Astrocyte of the cerebellum (primary cell): Measurements from ENCODE around the gene KIFC1.
A peak's percentile ranks its signal among the peaks of the same experiment; 100 is the strongest.

Source experiments
- DNase-seq: peaks from one replicate; pipeline ENCODE4 v3.0.0-alpha.2; 2011; ENCODE audit warnings: low read depth
- H3K4me3 ChIP-seq: 2 replicates; pipeline ENCODE4 v1.5.1; 2011; ENCODE audit warnings: mild to moderate bottlenecking, low read depth, low read length, moderate library complexity
- CTCF ChIP-seq: IDR thresholded peaks from 2 replicates; pipeline ENCODE4 v1.5.1; 2012; ENCODE audit warnings: low read length, low read depth, moderate library complexity, mild to moderate bottlenecking; ENCODE audit errors: missing control alignments
- in situ Hi-C: cut with HindIII; loops from 2 replicates; pipeline ENCODE4 v1.10.0; 2017; ENCODE audit warnings: low sequenced_read_pairs

The KIFC1 gene

GRCh38 chr6:33418690-33419291 is 27.2 kb downstream of the KIFC1 start:
- in situ Hi-C loops = no loop called here
- no peak for TF ChIP-seq CTCF
- H3K4me3 ChIP-seq = peak overlapping the region; percentile 29
- no peak for DNase-seq

DNA sequence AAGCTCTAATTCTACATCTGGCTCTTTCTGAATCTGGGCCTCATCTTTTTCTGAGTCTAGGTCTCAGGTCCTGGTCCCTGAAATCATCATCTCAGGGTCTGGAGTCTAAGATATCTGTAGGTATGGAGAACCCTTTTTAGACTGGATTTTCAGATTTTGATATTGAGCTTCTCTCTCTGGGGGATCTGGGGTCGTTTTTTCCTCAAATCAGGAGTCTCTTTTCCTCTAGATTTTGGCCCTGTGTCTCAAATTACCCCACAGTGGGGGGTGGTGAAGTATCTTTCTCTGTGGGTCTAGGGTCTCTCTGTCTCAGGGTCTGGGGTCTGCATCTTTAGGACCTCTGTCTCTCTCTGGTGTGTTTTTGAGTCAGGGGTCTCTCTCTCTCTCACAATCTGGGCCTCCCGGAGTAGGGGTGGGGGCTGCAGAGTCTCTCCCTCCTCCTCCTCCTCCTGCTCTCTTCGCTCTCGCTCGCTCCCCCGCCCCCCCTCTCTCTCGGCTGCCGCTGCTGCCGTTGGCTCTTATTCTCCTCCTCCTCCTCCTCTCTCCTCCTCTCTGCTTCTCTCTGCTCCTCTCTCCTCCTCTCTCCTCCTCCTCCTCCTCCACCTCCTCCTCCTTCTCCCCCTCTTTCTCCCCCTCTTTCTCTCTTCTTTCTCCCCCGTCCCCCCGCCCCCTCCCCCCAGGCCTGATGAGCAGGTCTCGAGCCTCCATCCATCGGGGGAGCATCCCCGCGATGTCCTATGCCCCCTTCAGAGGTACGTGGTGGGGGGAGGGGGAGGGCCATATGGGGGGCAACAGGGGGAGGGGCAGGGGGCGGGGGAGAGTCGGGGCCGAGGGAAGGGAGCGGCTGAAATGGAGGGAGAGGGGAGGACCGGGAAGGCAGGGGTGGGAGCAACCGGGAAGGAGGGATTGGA is 28.2 kb downstream of the KIFC1 start, which contains the start of gene SYNGAP1:
Gene SYNGAP1 (plus strand): TSS at position 486 of the 911 bp plus-strand sequence. CDS start 200 bp downstream, at position 686.
- H3K4me3 ChIP-seq = peak within 1 kb of the TSS; percentile 52
- in situ Hi-C loops = no loop called here
- TF ChIP-seq CTCF = no peak
- DNase-seq = no peak

- no peak for TF ChIP-seq CTCF
- in situ Hi-C loops = no loop called here
- peak overlapping the region; percentile 52 for H3K4me3 ChIP-seq
- DNase-seq = no peak
These were observed 29.1 kb downstream of the KIFC1 start for GRCh38 chr6:33420491-33421343.

- DNase-seq = no peak
- H3K4me3 ChIP-seq = no peak overlapping the region
- no peak for TF ChIP-seq CTCF
- in situ Hi-C loops = no loop called here
These were observed 29.7 kb downstream of the KIFC1 start for GRCh38 chr6:33421344-33421643.

DNA sequence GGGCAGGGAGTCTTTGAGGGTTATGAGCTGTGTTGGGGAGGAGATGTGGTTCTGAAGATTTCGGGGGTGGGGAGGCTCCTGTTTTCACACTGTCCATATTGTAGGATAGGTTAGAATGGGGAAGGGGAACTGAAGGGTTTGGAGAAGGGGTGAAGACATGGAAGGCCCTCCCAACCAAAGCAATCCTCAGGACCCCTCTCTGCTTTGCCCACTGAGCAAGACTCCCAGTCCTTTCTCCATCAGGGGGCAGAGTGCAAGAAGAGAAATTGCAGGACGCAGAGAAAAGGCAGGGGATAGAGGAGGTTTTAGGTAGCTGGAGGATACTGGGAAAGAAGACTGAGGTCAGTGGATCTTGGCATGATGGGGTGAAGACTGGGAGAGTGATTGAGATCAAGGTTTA is 32.2 kb downstream of the KIFC1 start:
- no peak for TF ChIP-seq CTCF
- in situ Hi-C loops = no loop called here
- DNase-seq = no peak
- no peak overlapping the region for H3K4me3 ChIP-seq
